ENCODE results near the gene ADCYAP1R1.

ADCYAP1R1 gene

DNA sequence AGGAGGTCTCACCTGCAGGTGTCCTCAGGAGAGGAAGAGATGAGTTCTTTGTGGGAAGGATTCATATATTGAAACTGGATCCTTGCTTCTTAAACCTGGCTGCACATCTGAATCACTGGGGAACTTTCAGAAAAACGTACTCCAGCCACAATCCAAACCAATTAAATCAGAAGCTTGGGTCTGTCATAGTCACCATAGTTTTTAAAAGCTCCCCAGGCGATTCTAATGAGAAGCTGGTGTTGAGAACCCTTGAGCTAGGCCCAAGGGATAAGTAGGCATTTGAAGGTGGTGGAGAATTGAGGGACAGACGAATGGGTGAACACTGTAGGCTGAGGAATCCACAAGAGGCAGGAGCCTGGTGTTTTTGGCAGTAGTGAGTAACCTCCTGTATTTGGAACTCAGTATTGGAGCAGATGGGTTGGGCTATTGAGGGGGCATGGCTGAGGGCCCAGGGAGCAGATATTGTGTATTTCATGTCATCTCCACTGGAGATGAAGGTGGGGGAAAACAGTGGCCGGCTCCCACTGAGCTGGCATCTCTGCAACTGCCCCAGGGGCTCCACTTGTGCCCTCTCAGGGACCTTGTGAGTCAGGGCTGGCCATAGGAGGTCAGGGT is 14.5 kb downstream of the ADCYAP1R1 start:
- in situ Hi-C loops (cut with HindIII; ENCODE audit: low sequenced_read_pairs), result no loop called here

DNA sequence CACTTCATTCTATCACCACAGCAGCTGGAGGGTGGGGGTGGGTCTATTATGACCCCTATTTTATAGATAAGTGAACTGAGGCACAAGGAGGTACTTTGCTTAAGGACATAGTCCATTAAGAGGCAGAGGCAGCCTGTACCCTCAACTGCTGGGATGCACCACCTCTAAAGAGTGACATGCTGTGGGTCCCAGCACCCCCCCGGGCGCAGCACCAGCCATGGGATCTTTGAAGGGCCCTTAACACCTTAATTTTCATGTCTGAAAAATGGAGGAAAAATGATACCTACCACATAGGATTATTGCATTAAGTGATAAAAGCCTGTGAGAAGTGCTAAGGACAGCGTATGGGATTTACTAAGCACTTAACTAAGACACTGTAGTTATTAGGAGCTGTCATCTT is 15.4 kb downstream of the ADCYAP1R1 start:
- in situ Hi-C loops (cut with HindIII; ENCODE audit: low sequenced_read_pairs), result no loop called here

DNA sequence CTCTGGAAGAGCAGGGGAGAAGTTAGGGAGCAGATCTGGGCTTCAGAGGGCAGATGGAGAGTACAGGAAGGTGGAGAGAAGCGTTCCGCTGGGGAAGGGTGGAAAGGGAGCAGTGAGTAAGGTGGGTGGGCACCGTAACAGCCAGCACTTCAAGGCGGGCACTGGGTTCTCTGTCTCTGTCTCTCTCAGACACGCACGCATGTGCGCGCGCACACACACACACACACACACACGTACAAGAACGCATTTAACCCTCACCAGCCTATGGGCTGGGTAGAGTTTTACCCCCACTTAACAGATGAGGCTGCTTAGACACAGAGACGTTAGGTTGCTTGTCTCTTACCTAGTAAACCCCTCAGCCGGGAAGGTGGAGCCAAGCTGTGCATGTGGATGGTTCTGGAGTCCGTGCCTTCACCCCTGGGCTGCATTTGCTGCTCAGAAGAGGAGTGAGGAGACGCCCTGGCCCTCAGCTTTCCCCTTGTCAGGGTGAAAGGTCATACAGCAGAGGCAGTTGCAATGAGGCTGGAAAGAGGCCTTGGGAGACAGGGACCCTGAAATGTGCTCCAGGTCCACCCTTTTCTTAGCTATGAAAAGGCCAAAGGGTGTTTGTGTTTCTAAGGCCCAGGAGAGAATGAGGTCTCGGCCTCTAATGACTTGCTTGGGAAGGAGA is 16.0 kb downstream of the ADCYAP1R1 start:
- in situ Hi-C loops (cut with HindIII; ENCODE audit: low sequenced_read_pairs), result no loop called here

DNA sequence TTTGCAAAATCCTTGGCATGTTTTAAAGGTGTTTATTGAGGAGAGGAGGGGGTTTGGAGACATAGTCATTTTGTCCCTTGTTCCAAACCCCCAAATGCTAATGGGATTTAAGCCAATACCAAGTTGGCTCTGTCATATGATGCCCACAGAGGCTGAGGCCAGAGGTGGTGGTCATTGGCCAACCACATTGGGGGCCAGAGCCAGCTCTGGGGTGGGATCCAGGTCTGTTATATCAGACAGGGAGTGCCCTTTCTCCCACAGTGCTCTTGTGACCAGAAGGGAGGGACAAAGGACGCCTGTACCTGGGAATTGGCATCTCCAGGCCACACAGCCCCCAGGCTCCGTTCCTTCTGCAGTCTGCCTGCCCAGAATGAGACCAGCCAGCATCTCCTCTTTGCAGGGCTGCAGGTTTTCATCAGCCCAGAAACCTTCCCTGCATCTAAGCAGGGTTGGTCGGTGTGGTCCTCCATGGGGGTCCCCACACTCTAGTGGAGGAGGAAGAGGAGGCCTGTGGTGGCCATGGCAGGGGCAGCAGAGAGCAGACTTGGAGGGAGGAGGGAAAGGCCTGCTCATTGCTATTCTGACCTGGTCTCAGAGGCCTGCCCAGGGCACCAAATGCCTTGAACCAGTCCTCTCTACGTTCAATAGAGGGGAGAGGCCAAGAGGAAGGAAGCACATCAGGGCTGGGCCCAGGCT is 17.9 kb downstream of the ADCYAP1R1 start:
- in situ Hi-C loops (cut with HindIII; ENCODE audit: low sequenced_read_pairs), result no loop called here

DNA sequence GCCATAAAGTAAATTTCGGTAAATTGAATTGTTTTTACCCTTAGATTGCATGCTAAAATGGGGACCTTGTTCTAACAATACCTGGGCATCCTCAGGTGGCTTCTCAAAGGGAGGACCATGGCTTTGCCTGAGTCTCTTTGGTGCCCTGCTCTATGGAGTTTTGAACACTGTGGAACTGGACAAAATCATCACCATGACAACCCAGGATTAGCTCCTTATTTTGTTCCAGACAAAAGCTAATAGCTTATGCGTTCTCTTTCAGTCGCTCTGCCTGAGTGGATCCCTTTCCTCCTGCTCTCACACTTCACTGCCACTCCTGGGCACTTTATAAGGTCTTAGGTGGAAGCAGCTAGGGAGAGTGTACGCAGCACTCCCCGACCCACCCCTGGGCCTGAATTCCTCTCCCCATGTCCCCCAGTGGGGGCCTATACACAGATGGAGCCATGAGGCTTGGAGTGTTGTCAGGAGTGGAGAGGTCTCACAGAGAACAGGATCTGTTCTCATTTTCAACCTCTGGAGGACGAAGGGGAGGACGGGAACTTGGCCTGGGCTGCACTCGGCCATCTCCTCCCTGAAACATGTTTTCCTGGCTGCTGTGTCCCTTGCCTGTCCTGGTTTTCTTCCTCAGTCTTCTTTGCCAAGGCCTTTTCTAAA is 19.0 kb downstream of the ADCYAP1R1 start:
- in situ Hi-C loops (cut with HindIII; ENCODE audit: low sequenced_read_pairs), result no loop called here

DNA sequence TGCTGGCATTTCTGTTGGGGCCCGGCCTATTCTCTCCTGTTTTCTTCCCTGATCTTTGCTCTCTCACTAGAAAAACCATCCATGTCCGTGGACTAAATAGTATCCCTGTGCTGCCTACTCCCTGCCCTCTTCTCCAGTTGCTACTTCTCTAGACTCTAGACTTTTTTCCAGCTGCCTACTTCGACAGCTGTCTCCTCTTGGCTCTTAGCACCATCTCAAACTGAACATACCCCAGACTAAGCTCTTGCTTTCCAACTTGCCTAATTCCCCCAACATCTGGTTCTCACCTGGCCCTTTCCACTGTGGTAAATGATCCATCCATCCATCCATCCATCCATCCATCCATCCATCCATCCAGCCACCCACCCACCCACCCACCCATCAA is 19.5 kb downstream of the ADCYAP1R1 start:
- in situ Hi-C loops (cut with HindIII; ENCODE audit: low sequenced_read_pairs), result no loop called here

DNA sequence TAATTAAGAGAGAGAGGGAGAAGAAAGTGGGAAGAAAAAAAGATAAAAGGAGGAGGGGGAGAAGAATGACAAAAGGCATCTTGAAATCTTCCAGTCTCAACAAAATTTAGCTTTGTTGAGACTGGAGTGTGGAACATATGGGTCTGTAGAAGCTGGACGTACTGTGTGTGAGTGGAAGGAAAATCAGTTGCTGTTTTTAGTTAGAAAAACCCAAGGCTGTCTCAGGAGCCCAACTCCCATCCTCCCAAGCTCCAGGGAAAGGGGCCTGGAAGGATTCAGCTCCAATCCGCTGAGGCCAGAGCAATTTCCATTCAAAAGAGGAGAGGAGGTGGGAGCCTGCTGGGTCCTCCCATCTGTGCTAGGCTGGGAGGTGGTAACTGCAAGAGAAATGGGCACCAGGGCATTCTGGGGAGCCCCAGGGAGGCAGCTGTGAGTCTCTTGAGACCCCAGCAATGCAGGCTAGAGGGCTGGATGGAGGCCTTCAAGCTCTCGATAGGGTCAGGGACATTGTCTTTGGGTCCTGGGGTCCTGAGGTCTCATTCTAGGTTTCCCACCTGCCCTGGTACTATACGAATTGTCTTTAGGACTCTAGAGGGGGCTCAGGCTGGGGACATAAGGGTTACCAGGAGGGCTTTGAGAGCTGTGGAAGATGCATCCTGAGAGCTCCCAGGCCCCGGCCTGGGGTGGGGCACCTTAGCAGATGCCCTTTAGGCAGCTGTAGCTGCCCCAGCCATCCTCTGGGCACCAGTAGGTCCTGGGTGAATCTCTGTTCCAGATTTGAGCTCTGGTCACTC is 21.4 kb downstream of the ADCYAP1R1 start:
- in situ Hi-C loops (cut with HindIII; ENCODE audit: low sequenced_read_pairs), result no loop called here

DNA sequence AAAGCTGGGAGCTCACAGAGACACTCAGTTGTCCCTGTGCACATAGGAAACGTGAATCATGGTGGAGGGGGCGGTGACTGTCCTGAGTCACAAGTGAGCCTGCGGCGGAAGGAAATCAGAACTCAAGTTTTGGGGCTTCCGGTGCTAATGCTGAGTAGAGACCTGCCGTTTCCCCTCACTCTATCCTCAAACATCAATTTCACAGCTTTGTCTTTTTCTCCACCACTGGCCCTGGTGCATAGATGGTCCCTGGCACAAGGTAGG is 21.9 kb downstream of the ADCYAP1R1 start:
- in situ Hi-C loops (cut with HindIII; ENCODE audit: low sequenced_read_pairs), result no loop called here

DNA sequence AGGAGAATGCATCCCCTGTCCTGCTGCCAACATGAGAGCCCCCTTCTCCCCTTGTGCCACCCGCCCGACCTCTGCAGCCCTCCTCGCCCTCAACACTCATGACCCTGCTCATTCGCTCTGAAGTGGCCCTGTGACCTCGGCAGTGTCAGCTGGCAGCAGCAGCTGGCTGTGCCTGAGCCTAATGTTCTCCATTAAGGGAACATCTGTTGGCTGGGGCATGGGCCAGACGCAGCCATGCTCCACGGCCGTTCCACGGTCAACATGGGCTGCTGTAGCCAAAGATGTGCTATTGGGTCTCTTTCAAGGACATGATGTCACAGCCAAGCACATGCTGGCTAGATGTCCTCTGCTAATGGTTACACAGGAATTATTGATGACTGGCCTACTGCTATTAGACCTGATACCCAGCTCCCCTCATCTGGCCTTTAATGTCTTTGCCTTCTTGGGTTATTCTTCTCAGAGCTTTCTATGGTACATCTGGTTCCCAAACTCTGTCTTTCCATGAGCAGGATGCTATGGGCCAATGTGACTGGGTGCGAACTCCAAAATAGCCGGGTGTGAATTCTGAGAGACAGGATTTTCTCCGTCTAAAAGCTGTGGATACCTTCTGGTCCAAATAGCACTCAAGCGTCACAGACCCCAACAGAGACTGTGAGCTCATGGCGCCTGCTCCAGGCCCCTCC is 22.4 kb downstream of the ADCYAP1R1 start:
- in situ Hi-C loops (cut with HindIII; ENCODE audit: low sequenced_read_pairs), result loop anchor here (5.0 kb wide), 1 partner anchor 42 kb away; no protein-coding TSS in a partner anchor

DNA sequence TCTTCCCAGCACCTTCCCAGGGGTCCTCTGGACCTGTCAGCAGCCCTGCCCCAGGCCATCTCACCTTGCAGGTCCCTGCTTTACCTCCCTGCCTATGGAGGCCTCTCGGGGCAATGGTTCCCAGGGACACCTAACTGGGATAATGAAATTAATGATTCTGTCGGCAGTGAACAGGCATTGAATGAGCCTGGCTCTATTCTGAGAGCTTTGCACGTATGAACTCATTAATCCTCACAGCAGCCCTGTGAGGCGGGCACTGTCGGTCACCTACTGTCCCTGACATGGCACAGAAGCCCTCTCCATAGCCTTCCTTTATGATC is 22.9 kb downstream of the ADCYAP1R1 start:
- in situ Hi-C loops (cut with HindIII; ENCODE audit: low sequenced_read_pairs), result loop anchor here (5.0 kb wide), 1 partner anchor 43 kb away; no protein-coding TSS in a partner anchor

DNA sequence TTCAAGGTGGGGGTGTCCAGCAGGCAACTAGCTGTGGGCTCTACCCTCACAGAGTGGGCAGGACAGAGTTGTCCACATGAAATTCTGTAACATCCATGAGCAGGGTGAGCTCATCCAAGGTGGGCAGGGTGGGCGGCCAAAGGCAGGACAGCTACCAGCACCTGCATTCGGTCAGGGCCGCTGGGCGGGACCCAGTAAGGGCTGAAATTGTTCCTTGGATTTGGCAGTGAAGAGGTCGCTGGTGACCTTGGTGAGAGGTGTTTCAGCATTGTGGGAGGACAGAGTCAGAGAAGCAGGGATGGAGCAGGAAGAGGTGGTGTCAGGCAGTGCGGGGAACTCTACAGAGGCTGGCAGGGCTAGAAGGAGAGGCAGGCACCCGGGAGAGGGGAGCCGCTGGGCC is 23.9 kb downstream of the ADCYAP1R1 start:
- in situ Hi-C loops (cut with HindIII; ENCODE audit: low sequenced_read_pairs), result loop anchor here (5.0 kb wide), 1 partner anchor 44 kb away; no protein-coding TSS in a partner anchor

DNA sequence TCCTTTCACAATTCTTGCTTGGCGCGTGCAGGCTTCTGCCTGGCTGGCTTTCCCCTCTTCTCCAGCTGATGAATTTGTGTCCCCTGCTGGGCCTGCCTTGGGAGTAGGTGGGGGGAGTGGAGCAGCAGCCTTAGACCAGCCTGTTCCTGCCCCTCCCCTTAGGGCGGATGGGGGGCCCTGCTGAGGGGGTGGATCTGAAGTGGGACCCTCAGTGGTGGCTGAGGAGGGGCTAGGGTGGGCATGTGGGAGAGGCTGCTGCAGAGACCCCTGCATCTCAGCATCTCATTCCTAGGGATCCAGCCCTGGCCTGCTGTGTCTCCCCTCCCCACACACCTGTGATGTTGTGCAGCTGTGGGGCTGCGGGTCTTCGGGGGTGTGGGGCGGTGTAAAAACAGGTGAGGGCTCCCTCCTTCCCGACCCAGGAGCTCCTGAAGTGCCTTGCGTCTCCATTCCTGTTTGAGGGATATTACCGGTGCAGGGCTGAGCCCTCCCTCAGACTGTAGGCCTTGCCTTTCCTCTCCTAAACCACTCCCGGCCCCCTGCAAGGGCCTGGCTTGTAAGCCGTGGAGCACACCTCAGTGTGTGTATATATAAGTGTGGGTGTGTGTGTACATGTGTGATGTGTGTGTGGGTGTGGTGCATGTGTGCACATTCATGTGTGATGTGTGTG is 24.7 kb downstream of the ADCYAP1R1 start:
- in situ Hi-C loops (cut with HindIII; ENCODE audit: low sequenced_read_pairs), result loop anchor here (5.0 kb wide), 1 partner anchor 44 kb away; no protein-coding TSS in a partner anchor

DNA sequence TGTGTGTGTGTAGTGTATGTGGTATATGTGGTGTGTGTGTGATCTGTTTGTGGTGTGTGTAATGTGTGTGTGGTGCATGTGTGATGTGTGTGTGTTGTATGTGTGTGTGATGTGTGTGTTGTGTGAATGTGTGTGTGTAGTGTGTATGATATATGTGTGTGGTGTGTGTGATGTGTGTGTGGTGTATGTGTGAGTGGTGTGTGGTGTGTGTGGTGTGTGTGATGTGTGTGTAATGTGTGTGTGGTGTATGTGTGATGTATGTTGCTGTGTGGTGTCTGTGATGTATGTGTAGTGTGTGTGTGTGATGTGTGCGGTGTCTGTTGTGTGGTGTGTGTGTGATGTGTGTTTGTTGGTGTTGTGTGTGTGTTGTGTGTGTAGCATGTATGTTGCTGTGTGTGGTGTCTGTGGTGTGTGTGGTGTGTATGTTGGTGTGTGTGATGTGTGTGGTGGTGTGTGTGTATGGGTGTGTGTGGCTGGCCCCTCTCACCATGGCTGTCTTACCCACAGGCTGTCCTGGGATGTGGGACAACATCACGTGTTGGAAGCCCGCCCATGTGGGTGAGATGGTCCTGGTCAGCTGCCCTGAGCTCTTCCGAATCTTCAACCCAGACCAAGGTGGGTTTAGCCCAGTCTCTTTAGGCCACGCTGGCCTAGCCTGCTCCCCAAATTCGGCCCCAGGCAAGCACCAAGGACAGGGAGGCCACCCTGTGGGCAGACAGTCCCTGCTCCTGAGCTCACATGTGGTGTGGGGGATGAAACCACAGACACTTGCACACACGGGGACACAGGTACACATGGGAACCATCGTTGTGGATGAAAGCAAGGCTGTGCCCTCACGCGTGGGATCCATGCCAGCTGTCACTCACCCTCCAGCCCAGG is 25.6 kb downstream of the ADCYAP1R1 start:
- in situ Hi-C loops (cut with HindIII; ENCODE audit: low sequenced_read_pairs), result loop anchor here (5.0 kb wide), 1 partner anchor 45 kb away; no protein-coding TSS in a partner anchor

DNA sequence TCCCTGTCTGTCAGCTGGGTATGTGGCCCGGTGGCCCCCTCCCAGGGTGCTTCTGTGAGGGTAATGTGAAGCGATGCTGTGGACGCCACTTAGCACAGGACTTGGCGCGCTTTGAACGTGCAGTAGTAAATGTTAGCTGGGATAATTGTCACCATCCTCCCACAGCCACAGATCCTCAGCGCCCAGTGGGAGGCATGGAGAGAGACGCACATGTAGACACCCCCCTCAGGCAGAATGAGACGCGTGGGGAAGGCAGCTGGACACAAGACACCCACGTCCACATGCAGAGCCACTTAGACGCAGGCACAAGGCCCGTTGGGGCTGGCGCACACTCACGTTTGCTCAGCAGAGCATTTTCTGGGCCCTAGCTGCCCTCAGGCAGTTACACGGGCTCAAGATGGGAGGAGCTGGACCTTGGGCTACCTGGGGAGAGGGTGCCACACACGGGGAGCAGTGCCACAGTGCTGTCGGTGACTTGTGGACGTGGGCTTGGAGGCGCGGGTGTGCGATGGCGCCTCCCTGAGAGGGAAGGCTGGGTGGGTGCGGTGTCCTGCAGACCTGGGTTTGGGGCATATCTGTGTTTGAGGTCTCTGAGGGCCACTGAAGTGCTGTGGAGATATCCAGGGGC is 26.4 kb downstream of the ADCYAP1R1 start:
- in situ Hi-C loops (cut with HindIII; ENCODE audit: low sequenced_read_pairs), result loop anchor here (5.0 kb wide), 1 partner anchor 46 kb away; no protein-coding TSS in a partner anchor

DNA sequence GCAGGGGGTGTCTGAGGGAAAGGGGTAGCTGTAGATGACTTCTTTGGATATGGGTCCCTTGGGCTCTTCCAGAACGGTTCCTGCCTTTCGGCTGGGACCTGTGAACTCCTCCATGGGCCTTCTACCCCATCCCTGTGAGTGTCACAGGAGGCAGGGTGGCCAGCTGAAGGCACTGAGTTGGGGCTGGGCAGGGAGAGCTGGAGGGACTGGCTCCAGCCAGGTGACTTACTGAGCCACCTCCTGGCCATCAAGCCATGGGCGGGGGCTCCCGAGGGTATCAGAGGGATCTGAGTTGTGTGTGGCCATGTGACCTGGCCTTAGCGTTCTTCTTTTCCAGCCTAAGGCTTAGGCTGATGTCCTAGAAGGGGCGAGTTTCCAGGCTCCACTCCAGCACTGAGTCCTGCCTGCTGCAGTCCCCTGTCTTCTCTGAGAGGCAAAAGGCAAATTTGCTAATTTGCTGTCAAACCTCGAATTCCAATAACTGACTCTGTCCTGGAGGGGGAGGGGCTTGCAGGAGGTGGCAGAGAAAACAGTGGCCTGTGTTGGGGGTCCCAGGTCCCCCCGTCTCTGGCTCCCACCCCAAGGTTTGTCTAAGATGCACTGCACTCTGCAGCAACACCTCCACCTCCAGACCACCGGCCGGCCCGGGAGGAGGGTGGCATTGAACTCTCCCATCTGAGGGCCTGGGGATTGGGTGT is 27.2 kb downstream of the ADCYAP1R1 start:
- in situ Hi-C loops (cut with HindIII; ENCODE audit: low sequenced_read_pairs), result loop anchor here (5.0 kb wide), 1 partner anchor 47 kb away; no protein-coding TSS in a partner anchor

DNA sequence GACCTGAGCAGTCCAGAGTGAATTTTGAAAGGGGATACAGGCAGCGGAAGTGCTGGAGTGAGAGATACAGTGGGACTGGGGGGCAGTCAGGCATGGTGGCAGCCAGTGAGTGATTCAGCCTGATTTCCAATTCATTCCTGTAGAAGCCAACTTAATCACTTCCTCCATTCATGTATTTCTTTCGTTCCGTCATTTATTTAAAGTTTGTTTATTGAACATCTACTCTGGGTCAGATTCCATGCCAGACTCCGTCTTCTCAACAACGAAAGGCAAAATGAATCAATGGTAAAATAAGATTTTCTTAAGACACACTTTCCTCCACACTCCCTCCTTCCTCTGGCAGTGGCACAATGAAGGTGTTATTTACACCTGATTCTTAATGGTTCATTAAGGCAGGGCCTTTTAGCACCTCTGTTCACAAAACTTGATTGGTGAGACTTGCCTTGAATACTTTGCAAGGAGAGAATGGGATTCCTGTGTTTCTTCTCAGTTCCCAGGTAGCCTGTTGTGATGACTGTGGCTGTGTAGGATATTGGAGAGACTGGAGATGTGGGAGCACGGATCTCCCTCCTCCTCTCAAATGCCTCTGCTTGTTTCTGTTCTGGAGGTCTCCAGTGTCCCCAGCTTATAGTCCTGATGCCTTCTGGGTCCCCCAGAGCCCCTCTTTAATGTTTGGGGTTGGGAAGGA is 27.9 kb downstream of the ADCYAP1R1 start:
- in situ Hi-C loops (cut with HindIII; ENCODE audit: low sequenced_read_pairs), result loop anchor here (5.0 kb wide), 1 partner anchor 48 kb away; no protein-coding TSS in a partner anchor

DNA sequence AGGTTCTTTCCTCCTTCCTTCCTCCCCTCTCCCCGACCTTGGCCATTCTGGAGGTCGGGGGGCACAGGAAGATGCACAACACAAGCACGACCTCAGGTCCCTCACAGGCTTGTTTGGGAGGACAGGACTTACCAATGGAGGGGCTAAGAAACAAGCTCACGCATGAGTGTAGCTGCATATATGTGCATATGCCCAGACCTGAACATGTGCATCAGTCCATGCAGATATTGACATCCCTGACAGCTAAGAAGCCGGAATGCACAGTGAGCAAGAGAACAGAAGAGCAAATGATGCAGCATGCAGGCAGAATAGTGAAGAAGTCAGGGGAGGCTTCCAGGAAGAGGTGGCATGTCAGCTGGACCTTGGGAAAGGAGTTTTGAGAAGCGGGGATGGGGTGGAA is 28.7 kb downstream of the ADCYAP1R1 start:
- in situ Hi-C loops (cut with HindIII; ENCODE audit: low sequenced_read_pairs), result no loop called here

Measured in endothelial cell of hepatic sinusoid (primary cell).